PC-9 (cell line): ENCODE results near the gene DHRS7B. TPM values are rescaled to one million over a fixed set of nuclear protein-coding genes. Genes with fewer than 3 reads are reported as not detected.

Experiments
- BruUV-seq: library from RNA; stranded (reverse); fragments of 400-500 nt; replicated peaks from 2 replicates; lab custom pipeline; 2021; lab: Mats Ljungman, UMichigan
- CTCF ChIA-PET: fragments of 300-600 bp; sonication (Branson Sonifier 250); formaldehyde crosslinking; loops from one replicate; lab custom pipeline; 2022; ENCODE audit warnings: antibody characterized with exemption; lab: Charles Lee
- POLR2A ChIA-PET: fragments of 300-600 bp; sonication (Branson Sonifier 250); formaldehyde crosslinking; loops from one replicate; lab custom pipeline; 2022; ENCODE audit warnings: antibody characterized with exemption; ENCODE audit not compliant: unreplicated experiment; lab: Charles Lee
- DNase-seq, 2 experiments: peaks; one replicate each; pipeline versions ENCODE4 v3.0.0 to v3.0.0-alpha.2; 2015 to 2022; ENCODE audit warnings: mixed read lengths in 1 of 2
- H2AFZ ChIP-seq: fragments of 200-600 bp; sonication (generic); 2 replicates; pipeline ENCODE4 v1.8.1; 2017; ENCODE audit warnings: antibody characterized with exemption
- H3F3A ChIP-seq: fragments of 200-600 bp; sonication (generic); 2 replicates; pipeline ENCODE4 v1.8.1; 2017; ENCODE audit warnings: antibody characterized with exemption, mild to moderate bottlenecking, low read depth; ENCODE audit not compliant: insufficient read depth
- H3K27ac ChIP-seq: fragments of 200-600 bp; sonication (generic); 2 replicates; pipeline ENCODE4 v1.6.1; 2016; ENCODE audit warnings: mixed run types
- H3K27me3 ChIP-seq: fragments of 200-600 bp; sonication (generic); 2 replicates; pipeline ENCODE4 v1.6.1; 2016; ENCODE audit warnings: low read depth, mixed run types; ENCODE audit not compliant: insufficient read depth
- H3K36me3 ChIP-seq: fragments of 200-600 bp; sonication (generic); 2 replicates; pipeline ENCODE4 v1.6.1; 2016; ENCODE audit warnings: low read depth, mixed run types
- H3K4me1 ChIP-seq: fragments of 200-600 bp; sonication (generic); replicated peaks from 2 replicates; pipeline ENCODE4 v1.6.1; 2016; ENCODE audit warnings: mixed run types; ENCODE audit not compliant: insufficient read depth
- H3K4me2 ChIP-seq: fragments of 200-600 bp; sonication (generic); 2 replicates; pipeline ENCODE4 v1.6.1; 2017; ENCODE audit warnings: mixed run types
- H3K4me3 ChIP-seq: fragments of 200-600 bp; sonication (generic); 2 replicates; pipeline ENCODE4 v1.6.1; 2016; ENCODE audit warnings: mixed run types
- H3K79me2 ChIP-seq: fragments of 200-600 bp; sonication (generic); 2 replicates; pipeline ENCODE4 v1.6.1; 2017; ENCODE audit warnings: low read depth, mixed run types
- H3K9me2 ChIP-seq: fragments of 200-600 bp; sonication (generic); 2 replicates; pipeline ENCODE4 v1.8.1; 2017; ENCODE audit warnings: mild to moderate bottlenecking; ENCODE audit not compliant: insufficient read depth
- H3K9me3 ChIP-seq: fragments of 200-600 bp; sonication (generic); 2 replicates; pipeline ENCODE4 v1.8.1; 2016; ENCODE audit warnings: low read depth; ENCODE audit not compliant: insufficient read depth
- H4K20me1 ChIP-seq: fragments of 200-600 bp; sonication (generic); 2 replicates; pipeline ENCODE4 v1.8.1; 2017; ENCODE audit not compliant: insufficient read depth
- CTCF ChIP-seq: fragments of 200-600 bp; sonication (generic); conservative IDR thresholded peaks from 2 replicates; pipeline ENCODE4 v1.6.1; 2017; ENCODE audit warnings: mixed run types, antibody characterized with exemption, mild to moderate bottlenecking, moderate library complexity
- EZH2 ChIP-seq: fragments of 200-600 bp; sonication (generic); IDR thresholded peaks from 2 replicates; pipeline ENCODE4 v1.8.0; 2017; ENCODE audit warnings: antibody characterized with exemption, low read depth
- intact Hi-C: fragments of 100-400 bp; cut with micrococcal nuclease; formaldehyde crosslinking; loops from one replicate; pipeline ENCODE4 v1.10.0; 2022; ENCODE audit not compliant: unreplicated experiment
- total RNA-seq: library from RNA; stranded (reverse); gene quantifications from 2 replicates; pipeline ENCODE4 v1.2.3, GENCODE V29; 2021

DHRS7B gene
- total RNA-seq, 1 experiment from 2014 or later, result 27.9 TPM

GRCh38 chr17:21202512-21202911 lies 75.7 kb downstream of the DHRS7B start:
- no peak for DNase-seq
- H3K79me2 ChIP-seq, result peaks cover 76% of the 10 kb centered on the region
- no peak overlapping the region for H3K4me2 ChIP-seq
- BruUV-seq, result no TSS peak
- ChIA-PET POLR2A (no interaction called here), CTCF (no interaction called here)
- H3F3A ChIP-seq, result no peaks in the 10 kb centered on the region
- peaks cover 81% of the 10 kb centered on the region for H4K20me1 ChIP-seq
- no peak overlapping the region for H3K4me3 ChIP-seq
- no peaks in the 10 kb centered on the region for H3K9me2 ChIP-seq
- no peak overlapping the region for H3K27ac ChIP-seq
- no peaks in the 10 kb centered on the region for H3K4me1 ChIP-seq
- TF ChIP-seq EZH2 (no peak), CTCF (no peak)
- no peak overlapping the region for H2AFZ ChIP-seq
- H3K27me3 ChIP-seq, result no peaks in the 10 kb centered on the region
- H3K9me3 ChIP-seq, result no peaks in the 10 kb centered on the region
- intact Hi-C loops, result no loop called here
- peaks cover 5% of the 10 kb centered on the region; the same call in 1 of the 2 replicates for H3K36me3 ChIP-seq

GRCh38 chr17:21204935-21205334 lies 78.2 kb downstream of the DHRS7B start:
- Histone ChIP-seq H3K27me3 (no peaks in the 10 kb centered on the region), H3K36me3 (0 out of 2 replicates have a peak, but pooled peaks cover 4% of the 10 kb centered on the region), H3K27ac (no peak overlapping the region), H3F3A (no peaks in the 10 kb centered on the region), H3K9me3 (no peaks in the 10 kb centered on the region), H3K4me1 (no peaks in the 10 kb centered on the region), H3K79me2 (peaks cover 92% of the 10 kb centered on the region), H2AFZ (no peak overlapping the region), H3K9me2 (no peaks in the 10 kb centered on the region), H4K20me1 (peaks cover 90% of the 10 kb centered on the region), H3K4me2 (no peak overlapping the region), H3K4me3 (no peak overlapping the region)
- intact Hi-C loops, result no loop called here
- TF ChIP-seq CTCF, result no peak
- TF ChIP-seq EZH2, result no peak
- no peak for DNase-seq
- CTCF ChIA-PET, result no interaction called here
- BruUV-seq, result no TSS peak
- POLR2A ChIA-PET, result no interaction called here

- Histone ChIP-seq H3K9me3 (no peaks in the 10 kb centered on the region), H3K36me3 (0 out of 2 replicates have a peak, but pooled peaks cover 4% of the 10 kb centered on the region), H2AFZ (no peak overlapping the region), H3K4me3 (no peak overlapping the region), H3K27me3 (no peaks in the 10 kb centered on the region), H4K20me1 (peaks cover 93% of the 10 kb centered on the region), H3K4me1 (peaks cover 13% of the 10 kb centered on the region), H3K9me2 (no peaks in the 10 kb centered on the region), H3K79me2 (peaks cover 96% of the 10 kb centered on the region), H3K4me2 (no peak overlapping the region), H3F3A (no peaks in the 10 kb centered on the region), H3K27ac (no peak overlapping the region)
- intact Hi-C loops, result no loop called here
- no peak for DNase-seq
- TF ChIP-seq CTCF, result no peak
- TF ChIP-seq EZH2, result no peak
- CTCF ChIA-PET, result no interaction called here
- no TSS peak for BruUV-seq
- POLR2A ChIA-PET, result no interaction called here
Observed at GRCh38 chr17:21208352-21208751, 81.6 kb downstream of the DHRS7B start.
